Kidney tubule cell (primary cell): Measurements from ENCODE around the gene ZNF354B.
A peak's percentile ranks its signal among the peaks of the same experiment; 100 is the strongest.

Experiments
- DNase-seq: peaks from one replicate; pipeline ENCODE4 v3.0.0-alpha.2; 2018; ENCODE audit warnings: low spot score

ZNF354B gene

GRCh38 chr5:178883815-178884430 is 24.2 kb downstream of the ZNF354B start:
- no peak for DNase-seq

- DNase-seq = peak; percentile 69
These were observed 36.1 kb downstream of the ZNF354B start, which contains the start of gene ZFP2 for GRCh38 chr5:178895615-178896571. ZFP2 (plus strand) TSS chr5:178895913; CDS start chr5:178931314, 35,401 bp downstream.

- no peak for DNase-seq
These were observed 39.5 kb downstream of the ZNF354B start for GRCh38 chr5:178899289-178899688.

- DNase-seq = peak; percentile 33
These were observed 43.1 kb downstream of the ZNF354B start for GRCh38 chr5:178902849-178903248.

GRCh38 chr5:178931846-178932760 is 72.3 kb downstream of the ZNF354B start:
- no peak for DNase-seq
